GM21526 (cell line): ENCODE results near the gene SYTL2.
"Not testable (repeated sequence)": the region's sequence is repeated elsewhere in the genome, so short reads cannot be mapped to it uniquely, and the experiment has no call there.

Experiments
- ATAC-seq: cut with Tn5 transposase; IDR thresholded peaks from one replicate; pipeline ENCODE4 v1.9.1; 2021; ENCODE audit warnings: moderate library complexity; ENCODE audit not compliant: unreplicated experiment, low FRiP score

The SYTL2 gene

GRCh38 chr11:85699957-85700741 lies 110.8 kb downstream of the SYTL2 start:
- peak; percentile 80 for ATAC-seq

GRCh38 chr11:85698195-85698594 lies 112.7 kb downstream of the SYTL2 start:
- ATAC-seq: no peak

- ATAC-seq: no peak
Measured at GRCh38 chr11:85697747-85698146, 113.2 kb downstream of the SYTL2 start.

- no peak for ATAC-seq
Measured at GRCh38 chr11:85695546-85695945, 115.4 kb downstream of the SYTL2 start.

- ATAC-seq: no peak
Measured at GRCh38 chr11:85694385-85694980, 116.5 kb downstream of the SYTL2 start.

- ATAC-seq: no peak
Measured at GRCh38 chr11:85685820-85686459, 125.0 kb downstream of the SYTL2 start, which contains the start of gene CCDC89. Gene CCDC89, minus strand, starts transcription at chr11:85686195. Its CDS starts 65 bp downstream, at chr11:85686130.

GRCh38 chr11:85685125-85685819 lies 125.7 kb downstream of the SYTL2 start:
- no peak for ATAC-seq

GRCh38 chr11:85682330-85683305 lies 128.3 kb downstream of the SYTL2 start:
- ATAC-seq: no peak

- no peak for ATAC-seq
Measured at GRCh38 chr11:85680897-85681296, 130.0 kb downstream of the SYTL2 start.

GRCh38 chr11:85679576-85679975 lies 131.4 kb downstream of the SYTL2 start:
- ATAC-seq: no peak

- no peak for ATAC-seq
Measured at GRCh38 chr11:85673393-85673792, 137.5 kb downstream of the SYTL2 start.

GRCh38 chr11:85672105-85672902 lies 138.6 kb downstream of the SYTL2 start:
- ATAC-seq: no peak

- not testable (repeated sequence) for ATAC-seq
Measured at GRCh38 chr11:85670949-85671663, 139.8 kb downstream of the SYTL2 start.

- no peak for ATAC-seq
Measured at GRCh38 chr11:85668157-85668556, 142.8 kb downstream of the SYTL2 start.

- ATAC-seq: no peak
Measured at GRCh38 chr11:85666687-85667086, 144.3 kb downstream of the SYTL2 start.

GRCh38 chr11:85665733-85666132 lies 145.2 kb downstream of the SYTL2 start:
- ATAC-seq: no peak

- ATAC-seq: peak; percentile 88
Measured at GRCh38 chr11:85664615-85665481, 146.1 kb downstream of the SYTL2 start, which contains the start of gene CREBZF. Gene CREBZF, minus strand, starts transcription at chr11:85665129. Its CDS starts 254 bp downstream, at chr11:85664875.
